ENCODE measurements around the gene FLVCR2. TPM values are rescaled to one million over a fixed set of nuclear protein-coding genes. Genes with fewer than 3 reads are reported as not detected.
A peak's percentile ranks its signal among the peaks of the same experiment; 100 is the strongest.

The FLVCR2 gene
- total and polyA plus RNA-seq, 5 experiments from 2014 or later: 0.80 to 3.8 (median 1.7) TPM; not detected in 1

- H3K4me3 Mint-ChIP-seq: no peak overlapping the region
- peaks cover 0 to 3% (median 0%) of the 10 kb centered on the region in 3 donors for H3K36me3 Mint-ChIP-seq
- ATAC-seq: no peak
- peaks cover 8 to 25% (median 16%) of the 10 kb centered on the region in 4 donors for H3K4me1 Mint-ChIP-seq
- no peak for DNase-seq
- H3K27ac Mint-ChIP-seq: no peak overlapping the region
- POLR2A ChIA-PET: no interaction called here
- peaks cover 0 to 2% (median 0%) of the 10 kb centered on the region in 5 donors for H3K27me3 Mint-ChIP-seq
- H3K9me3 Mint-ChIP-seq: peaks cover 0 to 3% (median 0%) of the 10 kb centered on the region in 9 donors
These were observed 19.4 kb upstream of the FLVCR2 start for GRCh38 chr14:75559045-75559444.

GRCh38 chr14:75559451-75560222 is 18.8 kb upstream of the FLVCR2 start:
- peaks cover 8 to 25% (median 17%) of the 10 kb centered on the region in 4 donors for H3K4me1 Mint-ChIP-seq
- H3K4me3 Mint-ChIP-seq: no peak overlapping the region
- peaks cover 0 to 3% (median 0%) of the 10 kb centered on the region in 3 donors for H3K36me3 Mint-ChIP-seq
- POLR2A ChIA-PET: no interaction called here
- H3K27ac Mint-ChIP-seq: no peak overlapping the region
- H3K27me3 Mint-ChIP-seq: peaks cover 0 to 2% (median 0%) of the 10 kb centered on the region in 5 donors
- DNase-seq (no peak), ATAC-seq (no peak)
- H3K9me3 Mint-ChIP-seq: peaks cover 0 to 3% (median 0%) of the 10 kb centered on the region in 9 donors

DNA sequence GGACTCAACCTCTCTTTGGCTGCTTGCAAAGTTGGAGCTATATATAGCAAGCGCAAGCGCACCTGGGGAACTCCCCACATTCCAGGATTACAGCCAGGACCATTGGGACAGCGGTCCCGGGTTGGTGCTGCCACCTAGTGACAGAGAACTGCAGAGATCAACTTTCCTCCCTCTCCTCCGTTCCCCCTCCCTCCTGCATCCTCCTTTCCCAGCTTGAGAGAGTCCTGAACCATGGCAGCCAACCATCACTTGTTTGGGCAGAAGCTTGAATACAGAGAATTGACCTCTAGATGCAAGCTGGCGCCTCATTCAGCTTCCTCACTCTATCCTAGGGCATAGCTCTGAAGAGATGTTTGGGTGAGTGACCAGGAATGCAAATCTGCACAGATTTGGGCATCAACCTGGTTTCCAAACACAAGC is 17.4 kb upstream of the FLVCR2 start:
- Mint-ChIP-seq H3K36me3 (peaks cover 0 to 3% (median 0%) of the 10 kb centered on the region in 3 donors), H3K4me3 (peak overlapping the region in 3 of 10 donors; percentile 4 to 10 (median 9)), H3K9me3 (peaks cover 0 to 3% (median 0%) of the 10 kb centered on the region in 9 donors), H3K27me3 (peaks cover 0 to 2% (median 0%) of the 10 kb centered on the region in 5 donors), H3K4me1 (peaks cover 10 to 36% (median 27%) of the 10 kb centered on the region in 4 donors), H3K27ac (peak overlapping the region in 4 of 10 donors; percentile 3 to 54 (median 22))
- DNase-seq (peak in 5 of 10 donors; percentile 24 to 37 (median 31)), ATAC-seq (peak; percentile 39 to 56)
- POLR2A ChIA-PET: no interaction called here

- H3K9me3 Mint-ChIP-seq: peaks cover 0 to 2% (median 0%) of the 10 kb centered on the region in 9 donors
- POLR2A ChIA-PET: no interaction called here
- H3K4me1 Mint-ChIP-seq: peaks cover 18 to 46% (median 35%) of the 10 kb centered on the region in 4 donors
- no peak for ATAC-seq
- no peak for DNase-seq
- H3K36me3 Mint-ChIP-seq: peaks cover 0 to 2% (median 0%) of the 10 kb centered on the region in 3 donors
- H3K27me3 Mint-ChIP-seq: peaks cover 0 to 2% (median 0%) of the 10 kb centered on the region in 5 donors
- no peak overlapping the region for H3K4me3 Mint-ChIP-seq
- peak overlapping the region in 4 of 10 donors; percentile 14 to 54 (median 36) for H3K27ac Mint-ChIP-seq
These were observed 16.3 kb upstream of the FLVCR2 start for GRCh38 chr14:75562089-75562488.

GRCh38 chr14:75562489-75562888 is 15.9 kb upstream of the FLVCR2 start:
- H3K9me3 Mint-ChIP-seq: no peaks in the 10 kb centered on the region
- H3K36me3 Mint-ChIP-seq: no peaks in the 10 kb centered on the region
- ATAC-seq (no peak), DNase-seq (no peak)
- peak overlapping the region in 1 of 10 donors; percentile 14 for H3K27ac Mint-ChIP-seq
- no peak overlapping the region for H3K4me3 Mint-ChIP-seq
- peaks cover 0 to 2% (median 0%) of the 10 kb centered on the region in 5 donors for H3K27me3 Mint-ChIP-seq
- peaks cover 18 to 46% (median 35%) of the 10 kb centered on the region in 4 donors for H3K4me1 Mint-ChIP-seq
- POLR2A ChIA-PET: no interaction called here

DNA sequence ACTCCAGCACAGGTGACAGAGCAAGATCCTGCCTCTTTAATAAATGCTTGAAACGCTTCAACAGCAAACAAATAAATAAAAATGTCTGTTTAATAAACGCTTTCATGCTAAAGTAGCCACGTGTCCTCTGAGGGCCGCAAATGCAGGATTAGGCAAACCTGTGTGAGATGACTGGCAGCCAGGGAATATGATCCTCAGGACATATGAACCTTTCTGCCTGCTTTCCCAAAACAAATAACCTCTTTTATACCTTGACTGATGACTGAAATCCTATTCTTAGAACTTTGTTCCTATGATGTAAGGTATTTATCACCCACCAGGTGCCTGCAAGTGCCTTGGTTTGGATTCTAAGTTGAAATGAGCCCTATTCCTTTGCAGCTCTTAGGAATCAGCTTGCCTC is 14.5 kb upstream of the FLVCR2 start:
- Mint-ChIP-seq H3K4me1 (peaks cover 18 to 46% (median 35%) of the 10 kb centered on the region in 4 donors), H3K27ac (peak overlapping the region in 1 of 10 donors; percentile 68), H3K4me3 (no peak overlapping the region), H3K27me3 (peaks cover 0 to 2% (median 0%) of the 10 kb centered on the region in 5 donors), H3K36me3 (no peaks in the 10 kb centered on the region), H3K9me3 (no peaks in the 10 kb centered on the region)
- POLR2A ChIA-PET: no interaction called here
- DNase-seq (no peak), ATAC-seq (no peak)

DNA sequence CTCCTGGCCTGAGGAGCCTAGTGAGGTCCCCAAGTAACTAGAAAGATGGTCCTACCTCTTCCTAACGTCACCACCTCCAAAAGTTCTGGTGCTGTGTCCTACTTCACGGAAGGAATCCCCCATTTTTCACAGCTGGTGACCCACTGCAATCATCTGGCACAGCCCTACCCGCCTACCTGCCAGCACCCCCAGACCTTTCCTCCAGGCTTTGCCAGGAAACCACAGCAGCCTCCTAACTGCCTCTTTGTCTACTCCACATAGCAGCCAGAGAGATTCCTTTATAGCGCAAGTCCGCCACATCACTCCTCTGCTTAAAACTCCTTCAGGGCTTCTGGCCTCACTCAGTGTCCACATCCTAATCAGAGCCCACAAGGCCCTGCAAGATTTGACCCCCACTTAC is 13.4 kb upstream of the FLVCR2 start:
- Mint-ChIP-seq H3K9me3 (no peaks in the 10 kb centered on the region), H3K36me3 (no peaks in the 10 kb centered on the region), H3K4me1 (peaks cover 20 to 43% (median 35%) of the 10 kb centered on the region in 4 donors), H3K27ac (peak overlapping the region in 3 of 10 donors; percentile 0 to 31 (median 4)), H3K4me3 (no peak overlapping the region), H3K27me3 (peaks cover 0 to 2% (median 0%) of the 10 kb centered on the region in 5 donors)
- POLR2A ChIA-PET: no interaction called here
- DNase-seq (no peak), ATAC-seq (no peak)

GRCh38 chr14:75566321-75566720 is 12.1 kb upstream of the FLVCR2 start:
- POLR2A ChIA-PET: no interaction called here
- H3K4me3 Mint-ChIP-seq: peak overlapping the region in 4 of 10 donors; percentile 11 to 38 (median 23)
- peak; percentile 95 to 97 for ATAC-seq
- peak overlapping the region; percentile 16 to 96 (median 90) for H3K27ac Mint-ChIP-seq
- no peaks in the 10 kb centered on the region for H3K9me3 Mint-ChIP-seq
- H3K36me3 Mint-ChIP-seq: no peaks in the 10 kb centered on the region
- H3K27me3 Mint-ChIP-seq: peaks cover 0 to 2% (median 0%) of the 10 kb centered on the region in 5 donors
- peak in 8 of 10 donors; percentile 12 to 72 (median 42) for DNase-seq
- H3K4me1 Mint-ChIP-seq: peaks cover 12 to 31% (median 26%) of the 10 kb centered on the region in 4 donors

- no peak for DNase-seq
- POLR2A ChIA-PET: no interaction called here
- Mint-ChIP-seq H3K36me3 (no peaks in the 10 kb centered on the region), H3K4me3 (peak overlapping the region in 2 of 10 donors; percentile 11 to 16), H3K27ac (peak overlapping the region in 8 of 10 donors; percentile 69 to 96 (median 93)), H3K4me1 (peaks cover 12 to 26% (median 22%) of the 10 kb centered on the region in 4 donors), H3K27me3 (no peaks in the 10 kb centered on the region), H3K9me3 (no peaks in the 10 kb centered on the region)
- ATAC-seq: no peak
These were observed 11.7 kb upstream of the FLVCR2 start for GRCh38 chr14:75566752-75567151.

DNA sequence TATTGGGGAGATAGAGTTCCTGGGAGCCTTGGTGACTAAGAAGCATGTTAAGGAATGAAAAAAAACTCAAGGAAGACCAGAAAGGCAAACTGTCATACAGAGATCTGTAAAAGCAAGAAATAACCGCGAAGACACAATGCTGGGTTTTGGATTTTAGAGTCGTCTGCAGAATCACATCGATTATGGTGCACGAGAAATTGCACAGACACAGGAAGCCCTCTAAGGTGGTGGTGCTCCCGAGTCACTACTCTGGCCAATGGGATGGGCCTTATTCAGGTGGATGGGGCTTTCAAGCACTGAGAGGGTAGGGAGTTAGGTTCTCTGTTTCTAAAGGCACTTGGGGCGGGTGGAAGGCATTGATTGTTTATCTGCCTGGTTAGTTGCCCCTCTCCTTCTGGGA is 10.3 kb upstream of the FLVCR2 start:
- ATAC-seq (no peak), DNase-seq (no peak)
- Mint-ChIP-seq H3K27me3 (peaks cover 0 to 5% (median 0%) of the 10 kb centered on the region in 5 donors), H3K27ac (peak overlapping the region in 8 of 10 donors; percentile 56 to 93 (median 76)), H3K36me3 (no peaks in the 10 kb centered on the region), H3K4me1 (peaks cover 12 to 24% (median 18%) of the 10 kb centered on the region in 4 donors), H3K4me3 (no peak overlapping the region), H3K9me3 (no peaks in the 10 kb centered on the region)
- POLR2A ChIA-PET: no interaction called here

DNA sequence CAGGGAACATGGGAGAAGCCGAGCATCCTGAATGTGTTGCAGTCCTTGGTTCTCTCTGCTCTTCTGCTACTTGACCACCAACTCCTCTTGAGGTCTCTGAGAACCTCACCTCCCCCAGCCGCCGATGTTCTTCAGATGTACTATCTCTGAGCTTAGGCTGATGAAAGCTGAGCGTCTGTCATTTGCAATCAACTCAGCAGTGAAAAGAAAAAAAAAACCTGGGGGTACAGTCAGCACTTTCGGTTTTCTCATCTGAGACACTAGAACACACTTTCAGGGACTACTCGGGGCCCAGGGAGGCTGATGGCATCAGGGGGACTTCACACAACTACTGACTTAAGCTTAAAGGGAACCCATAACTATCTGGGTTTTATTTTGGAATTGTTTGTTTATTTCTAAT is 9.6 kb upstream of the FLVCR2 start:
- H3K27ac Mint-ChIP-seq: peak overlapping the region in 1 of 10 donors; percentile 23
- no peaks in the 10 kb centered on the region for H3K9me3 Mint-ChIP-seq
- DNase-seq: no peak
- H3K4me3 Mint-ChIP-seq: no peak overlapping the region
- ATAC-seq: no peak
- H3K4me1 Mint-ChIP-seq: peaks cover 12 to 24% (median 18%) of the 10 kb centered on the region in 4 donors
- no peaks in the 10 kb centered on the region for H3K36me3 Mint-ChIP-seq
- peaks cover 0 to 10% (median 0%) of the 10 kb centered on the region in 5 donors for H3K27me3 Mint-ChIP-seq
- POLR2A ChIA-PET: no interaction called here

- POLR2A ChIA-PET: no interaction called here
- H3K27ac Mint-ChIP-seq: no peak overlapping the region
- H3K9me3 Mint-ChIP-seq: no peaks in the 10 kb centered on the region
These were observed 7.6 kb upstream of the FLVCR2 start for GRCh38 chr14:75570797-75571196.

GRCh38 chr14:75572104-75572503 is 6.3 kb upstream of the FLVCR2 start:
- Mint-ChIP-seq H3K27ac (peak overlapping the region in 2 of 10 donors; percentile 9 to 70), H3K27me3 (peaks cover 0 to 12% (median 0%) of the 10 kb centered on the region in 5 donors), H3K4me1 (peaks cover 0 to 1% (median 0%) of the 10 kb centered on the region in 4 donors), H3K36me3 (no peaks in the 10 kb centered on the region), H3K4me3 (no peak overlapping the region), H3K9me3 (no peaks in the 10 kb centered on the region)
- DNase-seq (no peak), ATAC-seq (no peak)
- POLR2A ChIA-PET: interaction anchor here (1.2 kb wide), 1 partner anchor 85 kb away, joined by 3 read pairs; no protein-coding TSS in a partner anchor

More at GRCh38 chr14:75570797-75571196, 7.6 kb upstream of the FLVCR2 start:
- peaks cover 9 to 12% (median 11%) of the 10 kb centered on the region in 4 donors for H3K4me1 Mint-ChIP-seq
- H3K36me3 Mint-ChIP-seq: no peaks in the 10 kb centered on the region
- H3K4me3 Mint-ChIP-seq: no peak overlapping the region
- peaks cover 0 to 12% (median 0%) of the 10 kb centered on the region in 5 donors for H3K27me3 Mint-ChIP-seq
- ATAC-seq (no peak), DNase-seq (no peak)

All from naive thymus-derived CD8-positive, alpha-beta T cell (primary cell).